GM19455 (cell line): Measurements from ENCODE around the gene TTC33.
"Not testable (repeated sequence)": the region's sequence is repeated elsewhere in the genome, so short reads cannot be mapped to it uniquely, and the experiment has no call there.

Source experiments
- ATAC-seq: cut with Tn5 transposase; IDR thresholded peaks from one replicate; pipeline ENCODE4 v1.9.1; 2021; ENCODE audit not compliant: unreplicated experiment

TTC33 gene

DNA sequence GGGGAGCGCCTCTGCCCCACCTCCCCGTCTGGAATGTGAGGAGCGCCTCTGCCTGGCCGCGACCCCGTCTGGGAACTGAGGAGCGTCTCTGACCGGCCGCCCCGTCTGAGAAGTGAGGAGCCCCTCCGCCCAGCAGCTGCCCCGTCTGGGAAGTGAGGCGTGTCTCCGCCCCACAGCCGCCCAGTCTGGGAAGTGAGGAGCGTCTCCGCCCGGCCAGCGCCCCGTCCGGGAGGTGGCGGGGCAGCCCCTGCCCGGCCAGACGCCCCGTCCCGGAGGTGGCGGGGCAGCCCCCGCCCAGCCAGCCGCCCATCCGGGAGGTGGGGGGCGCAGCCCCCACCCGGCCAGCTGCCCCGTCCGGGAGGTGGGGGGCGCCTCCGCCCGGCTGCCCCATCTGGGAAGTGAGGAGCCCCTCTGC lies 33.3 kb downstream of the TTC33 start:
- not testable (repeated sequence) for ATAC-seq

DNA sequence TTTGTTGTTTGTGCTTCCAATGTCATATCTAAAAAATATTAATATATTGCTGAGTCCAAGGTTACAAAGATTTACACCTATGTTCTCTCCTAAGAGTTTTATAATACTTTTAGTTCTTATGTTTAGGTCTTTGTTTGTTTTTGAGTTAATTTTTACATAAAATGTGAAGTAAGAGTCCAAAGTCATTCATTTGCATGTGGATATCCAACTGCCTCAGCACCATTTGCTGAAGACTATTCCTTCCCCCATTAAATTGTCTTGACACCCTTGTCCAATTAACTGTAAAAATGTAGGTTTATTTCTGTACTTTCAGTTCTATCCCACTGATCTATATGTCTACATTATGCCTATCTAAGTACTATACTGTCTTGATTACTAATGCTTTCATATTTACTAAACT lies 35.7 kb downstream of the TTC33 start:
- no peak for ATAC-seq

DNA sequence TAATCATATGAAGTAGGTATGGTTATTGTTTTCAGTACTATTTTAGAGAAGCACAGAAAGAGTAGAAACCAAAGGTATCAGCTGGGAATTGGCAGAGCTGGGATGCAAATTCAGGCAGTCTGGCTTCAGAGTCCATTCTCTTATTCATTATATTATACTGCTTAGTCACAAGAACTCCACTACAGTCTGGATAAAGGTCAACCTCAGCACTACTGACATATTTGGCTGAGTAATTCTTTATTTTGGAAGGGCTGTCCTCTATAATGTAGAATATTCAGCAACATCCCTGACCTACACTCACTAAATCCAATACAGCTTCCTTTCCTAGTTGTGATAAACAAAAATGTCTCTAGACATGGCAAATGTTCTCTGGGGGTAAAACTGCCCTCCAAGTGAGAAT lies 38.5 kb downstream of the TTC33 start:
- ATAC-seq, result no peak

DNA sequence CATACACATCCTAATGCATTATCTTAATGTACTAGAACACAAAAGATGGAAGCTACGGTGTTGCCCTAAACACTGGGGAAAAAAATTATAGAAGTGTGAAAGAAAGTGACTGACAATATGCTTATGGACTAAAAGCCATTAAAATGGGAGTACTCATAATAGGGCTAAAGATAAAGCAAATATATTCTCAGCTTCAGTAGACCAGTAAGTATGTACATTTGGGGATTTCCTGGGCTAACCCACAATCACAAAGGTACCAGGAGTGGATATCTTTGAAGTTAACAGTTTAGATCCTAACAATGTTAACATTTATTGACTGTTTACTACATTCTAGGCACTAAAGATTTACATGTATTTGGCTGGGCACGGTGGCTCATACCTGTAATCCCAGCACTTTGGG lies 39.2 kb downstream of the TTC33 start:
- ATAC-seq, result no peak

DNA sequence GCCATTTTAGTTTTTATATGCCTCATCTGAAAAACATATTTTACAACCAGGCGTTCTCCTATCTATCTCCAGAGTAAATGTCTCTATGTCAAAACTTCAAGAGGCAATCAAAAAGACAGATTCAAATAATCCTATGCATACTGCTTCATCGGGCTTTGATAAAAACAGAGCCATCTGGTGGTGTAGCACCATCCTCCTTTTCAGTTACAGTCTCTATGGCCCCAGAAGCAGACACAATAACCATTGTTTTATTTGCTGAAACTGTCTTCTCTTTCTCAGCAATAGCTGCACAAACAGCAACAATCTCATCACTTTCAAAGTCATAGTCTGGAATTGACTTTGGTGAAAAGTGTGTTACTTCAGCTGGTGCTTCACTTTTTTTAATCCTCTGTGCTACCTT lies 39.8 kb downstream of the TTC33 start:
- ATAC-seq, result no peak

DNA sequence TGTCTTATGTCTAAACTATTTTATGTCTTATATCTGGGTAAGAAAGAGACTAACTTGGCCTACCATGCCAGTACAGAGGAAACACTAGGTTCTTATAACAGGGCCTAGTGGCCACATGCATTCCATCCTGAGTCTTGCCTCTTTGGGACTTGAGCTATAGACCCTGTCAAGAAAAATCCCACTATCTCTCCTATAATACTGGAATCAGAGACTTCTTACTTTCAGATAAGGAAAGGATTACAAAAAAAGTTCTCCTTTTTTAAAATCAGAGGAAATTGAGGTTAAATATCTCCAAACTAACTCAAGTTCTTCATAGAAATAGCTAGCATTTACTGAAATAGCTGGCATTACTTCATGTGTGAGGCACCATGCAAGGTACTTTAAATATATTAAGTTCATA lies 41.8 kb downstream of the TTC33 start:
- ATAC-seq, result no peak

DNA sequence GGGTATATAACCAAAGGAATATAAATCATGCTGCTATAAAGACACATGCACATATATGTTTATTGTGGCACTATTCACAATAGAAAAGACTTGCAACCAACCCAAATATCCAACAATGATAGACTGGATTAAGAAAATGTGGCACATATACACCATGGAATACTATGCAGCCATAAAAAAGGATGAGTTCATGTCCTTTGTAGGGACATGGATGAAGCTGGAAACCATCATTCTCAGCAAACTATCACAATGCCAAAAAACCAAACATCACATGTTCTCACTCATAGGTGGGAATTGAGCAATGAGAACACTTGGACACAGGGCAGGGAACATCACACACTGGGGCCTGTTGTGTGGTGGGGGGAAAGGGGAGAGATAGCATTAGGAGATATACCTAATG lies 45.2 kb downstream of the TTC33 start:
- not testable (repeated sequence) for ATAC-seq

DNA sequence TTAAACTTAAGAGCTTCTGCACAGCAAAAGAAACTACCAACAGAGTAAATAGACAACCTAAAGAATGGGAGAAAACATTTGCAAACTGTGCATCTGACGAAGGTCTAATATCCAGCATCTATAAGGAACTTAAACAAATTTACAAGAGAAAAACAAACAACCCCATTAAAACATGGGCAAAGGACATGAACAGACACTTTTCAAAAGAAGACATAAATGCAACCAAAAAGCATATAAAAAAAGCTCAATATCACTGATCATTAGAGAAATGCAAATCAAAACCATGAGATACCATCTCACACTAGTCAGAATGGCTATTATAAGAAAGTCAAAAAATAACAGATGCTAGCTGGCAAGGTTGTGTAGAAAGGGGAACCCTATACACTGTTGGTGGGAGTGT lies 50.3 kb downstream of the TTC33 start:
- ATAC-seq, result not testable (repeated sequence)

DNA sequence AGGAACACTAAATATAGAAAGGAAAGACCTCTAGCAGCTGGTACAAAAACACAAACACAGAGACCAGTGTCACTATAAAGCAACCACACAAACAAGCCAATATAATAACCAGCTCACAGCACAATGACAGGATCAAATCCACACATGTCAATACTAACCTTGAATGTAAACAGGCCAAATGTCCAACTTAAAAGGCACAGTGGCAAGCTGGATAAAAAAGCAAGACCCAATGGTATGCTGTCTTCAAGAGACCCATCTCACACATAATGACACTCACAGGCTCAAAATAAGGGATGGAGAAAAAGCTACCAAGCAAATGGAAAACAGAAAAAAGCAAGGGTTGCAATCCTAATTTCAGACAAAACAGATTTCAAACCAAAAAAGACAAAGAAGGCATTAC lies 53.7 kb downstream of the TTC33 start:
- ATAC-seq, result not testable (repeated sequence)

DNA sequence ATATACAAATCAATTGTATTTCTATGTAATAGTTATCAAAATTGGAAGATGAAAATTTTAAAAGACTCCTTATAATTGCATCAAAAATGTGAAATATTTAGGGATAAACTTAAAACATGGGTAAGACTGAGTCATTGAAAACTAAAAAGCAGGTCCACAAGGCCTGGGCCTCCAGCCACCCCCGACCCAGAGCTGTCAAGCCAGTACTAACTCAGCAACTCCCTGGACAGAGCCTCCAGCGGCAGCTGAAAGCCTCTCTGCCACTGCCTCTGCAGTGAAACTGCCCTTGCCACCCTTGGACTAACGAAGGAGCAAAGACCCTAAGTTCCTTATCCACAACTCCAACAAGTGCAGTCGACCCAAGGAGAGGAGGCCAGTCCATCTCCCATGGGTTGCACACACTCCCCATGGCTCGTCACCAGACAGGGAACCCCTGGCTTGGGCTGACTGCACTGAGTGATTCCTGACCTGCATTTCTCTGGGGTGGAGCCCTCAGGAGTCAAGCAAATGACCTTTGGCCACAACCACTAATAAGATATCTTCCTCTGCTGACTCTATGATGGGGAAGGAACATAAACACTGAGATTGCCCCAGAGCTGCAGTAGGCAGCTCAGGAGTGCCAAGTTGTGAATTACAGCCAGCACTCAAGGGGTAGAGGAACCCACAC lies 55.5 kb downstream of the TTC33 start:
- ATAC-seq, result no peak

DNA sequence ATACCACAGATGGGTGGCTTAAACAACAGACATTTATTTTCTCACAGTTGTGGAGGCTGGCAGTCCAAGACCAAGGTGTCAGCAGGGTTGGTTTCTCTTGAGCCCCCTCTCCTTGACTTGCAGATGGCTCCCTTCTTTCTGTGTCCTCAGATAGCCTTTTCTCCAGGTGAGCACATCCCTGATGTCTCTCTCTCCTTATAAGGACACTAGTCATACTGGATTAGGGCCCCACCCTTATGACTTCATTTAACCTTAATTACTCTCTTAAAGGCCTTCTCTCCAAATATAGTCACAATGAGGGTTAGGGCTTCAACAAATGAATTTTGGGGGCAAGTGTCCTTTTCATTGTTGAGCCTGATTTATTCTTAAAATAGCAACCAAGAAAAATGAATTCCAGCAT lies 61.3 kb downstream of the TTC33 start:
- no peak for ATAC-seq

DNA sequence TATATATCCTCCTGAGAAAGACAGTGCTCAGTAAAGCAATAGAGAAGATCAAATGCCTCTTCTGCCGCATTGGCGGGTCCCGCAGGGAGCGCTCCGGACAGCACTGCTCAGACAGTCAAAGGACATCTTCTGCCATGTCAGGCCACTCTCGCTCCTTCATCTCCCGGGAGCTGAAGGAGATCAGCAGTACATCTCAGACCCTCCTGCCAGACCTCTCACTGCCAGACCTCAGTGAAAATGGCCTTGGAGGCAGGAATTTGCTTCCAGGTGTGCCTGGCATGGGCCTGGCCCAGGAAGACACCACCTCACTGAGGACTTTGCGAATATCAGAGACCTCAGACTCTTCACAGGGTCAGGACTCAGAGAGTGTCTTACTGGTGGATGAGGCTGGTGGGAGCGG lies 63.9 kb downstream of the TTC33 start:
- ATAC-seq, result no peak

DNA sequence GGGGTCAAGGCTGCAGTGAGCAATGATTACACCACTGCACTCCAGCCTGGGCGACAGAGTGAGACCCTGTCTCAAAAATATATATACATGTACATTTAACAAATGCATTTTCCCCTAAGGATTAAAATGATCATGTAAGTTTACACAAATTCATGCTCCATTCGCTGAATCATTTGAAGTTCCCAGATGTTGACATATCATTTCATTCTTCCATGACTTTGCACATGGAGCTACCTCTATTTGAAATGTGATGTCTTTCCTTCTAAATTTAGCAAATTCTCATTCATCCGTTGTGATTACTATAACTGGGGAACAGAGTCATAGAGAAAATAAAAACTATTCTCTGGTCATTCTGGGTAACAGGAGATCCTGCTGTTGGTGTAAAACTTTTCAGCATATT lies 65.5 kb downstream of the TTC33 start:
- ATAC-seq, result no peak

DNA sequence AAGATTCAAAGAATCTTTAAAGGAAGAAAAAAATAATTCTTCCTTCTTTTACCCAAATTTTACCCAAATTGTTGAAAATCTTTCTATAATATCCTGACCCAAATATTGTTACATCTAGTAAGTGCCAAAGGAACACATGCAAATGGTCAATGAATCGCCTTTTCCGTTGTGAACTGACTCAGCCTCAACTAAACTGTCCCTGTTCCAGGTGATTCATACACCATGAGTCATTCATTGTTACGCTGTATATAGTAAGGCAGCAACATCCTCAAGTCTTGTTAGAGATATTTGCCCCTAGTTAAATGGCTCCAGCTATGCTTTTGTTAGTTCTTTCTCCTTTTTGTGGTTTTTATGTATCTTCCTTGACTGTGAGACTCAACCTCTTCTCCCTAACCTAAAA lies 66.3 kb downstream of the TTC33 start:
- ATAC-seq, result no peak

DNA sequence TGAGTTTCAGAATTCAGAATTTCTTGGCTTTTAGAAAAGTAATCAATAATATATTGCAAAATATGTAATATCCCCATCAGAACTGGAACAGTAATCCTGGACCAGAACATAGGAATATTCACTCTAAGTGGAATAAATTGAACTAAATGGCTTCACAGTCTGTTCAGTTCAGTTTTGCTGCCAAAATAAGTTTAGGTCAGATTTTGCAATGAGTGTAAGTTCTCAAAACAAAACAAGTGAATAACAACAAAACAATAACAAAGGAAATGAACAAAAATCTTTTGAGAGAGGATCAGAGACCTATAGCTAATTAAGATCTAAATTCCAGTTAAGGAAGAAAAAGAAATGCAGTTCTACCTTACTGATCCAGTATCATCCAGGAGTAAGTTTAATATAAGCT lies 66.8 kb downstream of the TTC33 start:
- no peak for ATAC-seq

DNA sequence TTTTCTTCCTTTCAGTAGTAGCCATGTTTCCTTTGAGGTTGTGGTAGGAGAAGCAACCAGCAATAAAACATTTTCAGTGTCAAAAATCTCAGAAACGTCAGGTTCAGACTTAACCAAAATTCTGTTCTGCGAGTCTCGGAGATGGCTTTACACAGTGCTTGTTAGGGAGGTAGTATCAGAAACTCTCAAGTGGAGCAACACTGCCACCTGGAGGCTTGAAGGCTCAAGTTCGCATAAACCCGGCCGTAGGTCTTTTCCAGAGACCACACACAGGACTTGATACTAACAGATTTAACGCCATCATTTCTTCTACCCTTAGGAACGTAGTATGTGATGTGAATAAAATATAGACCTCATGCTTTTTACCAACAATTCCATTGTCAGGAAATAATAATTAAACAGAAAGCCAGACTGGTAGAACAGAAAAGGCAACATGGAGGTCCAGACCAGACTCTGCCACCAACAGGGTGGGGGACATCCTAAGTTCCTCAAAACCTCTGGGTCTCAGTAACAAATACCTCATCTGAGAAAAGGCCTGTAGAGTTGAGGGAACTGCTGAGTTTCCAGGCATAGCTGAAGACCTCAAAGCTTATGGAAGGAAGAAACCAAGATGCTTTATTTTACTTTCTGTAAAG lies 67.5 kb downstream of the TTC33 start:
- peak; percentile 97 for ATAC-seq

DNA sequence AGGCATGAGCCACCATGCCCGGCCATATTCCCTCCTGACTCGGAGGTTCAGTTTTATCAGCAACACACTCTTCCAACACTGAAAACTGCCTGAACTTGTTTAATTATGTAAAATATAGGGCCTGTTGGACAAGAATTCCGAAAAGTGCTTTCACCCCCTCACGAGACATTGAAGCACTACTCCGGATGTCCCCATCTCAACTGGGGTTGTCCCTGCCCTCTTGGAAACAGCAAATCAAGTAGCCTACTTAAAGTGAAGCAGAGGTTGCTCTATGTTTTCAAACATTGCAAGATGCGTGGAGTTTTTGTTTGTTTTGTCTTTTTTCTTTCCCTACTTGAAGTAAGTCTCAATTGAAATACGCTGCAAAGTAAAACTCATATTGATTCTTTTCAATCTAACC lies 68.4 kb downstream of the TTC33 start:
- no peak for ATAC-seq

DNA sequence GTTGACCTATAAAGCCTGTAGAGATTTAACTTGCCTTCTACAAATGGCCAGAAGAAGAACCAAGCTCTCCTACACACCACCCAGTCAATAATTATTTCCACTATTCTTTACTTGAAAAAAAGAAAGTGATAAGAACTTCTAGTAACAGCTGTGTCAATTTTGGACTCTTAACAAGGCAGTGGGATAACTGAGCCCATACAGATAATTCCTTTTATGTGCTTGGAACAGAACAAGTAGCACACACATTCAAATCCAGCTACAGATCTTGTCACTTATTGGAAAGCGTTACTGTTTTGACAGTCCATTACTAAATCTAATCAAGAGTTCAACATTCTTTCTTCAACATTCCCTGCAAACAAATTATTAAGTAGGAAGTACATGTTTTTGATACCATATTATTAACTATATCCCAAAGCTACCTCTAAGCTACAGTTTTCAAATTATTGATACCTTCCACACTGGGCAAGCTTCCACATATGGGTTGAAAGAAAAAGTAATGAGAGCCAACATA lies 69.7 kb downstream of the TTC33 start:
- ATAC-seq, result no peak

DNA sequence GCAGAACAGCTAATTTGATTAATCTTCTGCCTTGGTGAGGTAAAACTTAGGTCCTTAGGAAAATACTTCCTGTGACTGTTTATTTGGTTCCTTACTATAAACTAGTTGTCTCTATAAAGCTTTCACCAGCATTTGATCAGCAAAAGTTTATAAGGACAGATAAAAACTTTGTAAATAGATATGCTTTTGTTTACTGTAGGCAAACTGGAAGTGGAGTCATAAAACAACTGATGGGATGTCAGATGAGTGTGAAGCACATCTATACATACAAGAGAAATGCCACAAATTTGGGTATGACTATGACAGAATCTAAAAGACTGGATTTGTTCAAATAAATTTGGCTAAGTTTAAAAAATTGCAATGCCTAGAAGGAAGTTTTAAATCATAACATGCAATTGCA lies 70.6 kb downstream of the TTC33 start:
- ATAC-seq, result no peak

DNA sequence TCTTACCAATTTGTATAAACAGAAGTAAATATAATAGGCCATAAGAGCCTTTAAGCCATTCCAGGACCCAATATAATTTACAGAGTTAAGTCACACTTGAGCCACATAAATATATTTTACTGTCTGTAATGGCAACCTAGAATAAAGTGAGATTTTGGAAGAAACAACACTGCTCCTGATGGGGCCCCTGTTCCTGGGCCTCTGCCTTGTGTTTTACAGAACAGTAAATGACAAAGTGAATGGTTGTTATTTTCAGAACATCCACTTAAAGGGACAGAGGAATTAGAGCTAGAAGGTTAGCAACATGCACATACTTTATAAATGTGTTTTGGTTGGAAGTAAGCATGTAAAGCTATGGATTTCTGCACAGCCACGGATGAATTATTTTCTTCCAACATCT lies 72.5 kb downstream of the TTC33 start:
- ATAC-seq, result no peak

DNA sequence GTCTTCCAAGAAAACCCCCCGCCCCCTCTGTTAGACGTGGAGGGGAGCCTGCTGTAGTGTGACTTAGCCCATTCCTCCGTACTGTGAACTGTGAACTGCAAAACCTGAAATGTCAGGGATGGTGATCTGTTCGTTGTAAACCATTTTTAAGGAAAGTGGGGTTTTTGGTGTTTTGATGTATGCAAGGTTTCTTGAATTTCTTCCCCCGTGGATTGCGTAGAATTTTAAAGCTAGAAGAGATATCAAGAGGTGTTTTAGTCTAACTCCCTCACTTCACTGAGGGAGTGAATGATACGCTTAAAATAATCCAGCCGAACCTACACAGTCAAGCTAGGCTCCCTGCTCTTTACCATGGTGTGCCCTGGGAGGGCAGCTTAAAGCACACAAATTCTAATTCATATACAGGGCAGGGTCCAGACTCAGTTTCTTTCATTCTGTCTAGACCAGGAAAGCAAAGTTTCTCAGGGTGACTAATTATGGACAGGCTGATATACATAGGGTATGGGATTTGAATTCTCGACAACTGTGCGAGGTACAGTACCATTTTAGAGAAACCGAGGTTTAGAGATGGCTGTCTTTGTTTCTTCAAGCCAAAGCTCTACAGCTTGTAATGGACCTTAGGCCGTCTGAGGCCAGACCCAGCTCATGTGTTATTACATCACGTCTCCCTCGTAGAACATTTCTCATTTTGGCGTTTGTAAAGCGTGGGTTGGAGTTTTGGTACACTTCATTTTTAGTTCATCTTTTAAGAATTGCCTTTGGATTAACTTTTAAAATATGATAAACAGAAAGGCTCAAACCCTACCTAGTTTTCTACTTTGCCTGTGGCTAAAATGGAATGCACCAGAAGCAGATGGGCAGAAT lies 73.4 kb downstream of the TTC33 start:
- ATAC-seq, result no peak
